Activated naive CD4-positive, alpha-beta T cell treated with anti-CD3 and anti-CD28 coated beads, Interleukin-2, amount 50 U/mL, for 72 hours (primary cell): ENCODE data around the gene TMEM184B. TPM values are rescaled to one million over a fixed set of nuclear protein-coding genes. Genes with fewer than 3 reads are reported as not detected.
"Not testable (repeated sequence)": the region's sequence is repeated elsewhere in the genome, so short reads cannot be mapped to it uniquely, and the experiment has no call there.

Experiments used
- ATAC-seq, 2 donors: fragments of 150-1000 bp; cut with Tn5 transposase; 2 replicates each; pipeline ENCODE4 v1.10.0; 2021; ENCODE audit warnings: mild to moderate bottlenecking in 2 of 2, moderate library complexity in 2 of 2
- DNase-seq, 2 donors: peaks; one replicate each; pipeline ENCODE4 v3.0.0; 2021 to 2022; ENCODE audit warnings: low spot score in 2 of 2
- H3K27ac Mint-ChIP-seq, 2 donors: one replicate each; pipeline ENCODE4 v1.8.0; 2022; ENCODE audit warnings: mild to moderate bottlenecking in 2 of 2, mixed read lengths in 2 of 2
- H3K36me3 Mint-ChIP-seq, 2 donors: one replicate each; pipeline ENCODE4 v1.8.0; 2022; ENCODE audit warnings: mixed read lengths in 2 of 2
- H3K9me3 Mint-ChIP-seq, 2 donors: one replicate each; pipeline ENCODE4 v1.8.0; 2022; ENCODE audit warnings: mixed read lengths in 2 of 2
- total RNA-seq, 2 donors: library from RNA; stranded (reverse); gene quantifications; one replicate each; pipeline ENCODE4 v1.2.3, GENCODE V29; 2022

Gene TMEM184B
- total RNA-seq, 2 donors from 2014 or later, result 21.4 to 22.0 TPM

DNA sequence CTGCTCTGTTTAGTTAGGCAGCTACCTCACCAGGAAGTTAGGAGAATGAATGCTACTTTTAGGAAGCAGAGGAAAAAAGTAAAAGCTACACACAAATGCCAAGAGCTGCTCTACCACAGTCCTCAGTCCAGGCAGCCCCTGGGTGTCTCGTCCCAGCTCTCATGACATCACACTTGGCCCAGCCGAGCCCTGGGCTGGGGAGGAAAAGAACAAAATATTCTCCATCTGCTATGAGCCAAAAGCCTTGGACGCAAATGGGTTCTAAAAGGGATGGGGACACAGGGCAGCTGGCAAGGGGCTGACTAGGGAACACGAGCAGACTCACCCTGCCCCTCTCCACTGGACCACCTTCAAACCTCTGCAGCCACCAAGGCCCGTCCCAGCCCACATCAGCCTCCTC is 26.1 kb downstream of the TMEM184B start:
- Mint-ChIP-seq H3K36me3 (peaks cover 0 to 4% of the 10 kb centered on the region in 2 donors), H3K9me3 (no peaks in the 10 kb centered on the region), H3K27ac (peak overlapping the region in 1 of 2 donors; percentile 4)
- no peak for DNase-seq
- no peak for ATAC-seq

DNA sequence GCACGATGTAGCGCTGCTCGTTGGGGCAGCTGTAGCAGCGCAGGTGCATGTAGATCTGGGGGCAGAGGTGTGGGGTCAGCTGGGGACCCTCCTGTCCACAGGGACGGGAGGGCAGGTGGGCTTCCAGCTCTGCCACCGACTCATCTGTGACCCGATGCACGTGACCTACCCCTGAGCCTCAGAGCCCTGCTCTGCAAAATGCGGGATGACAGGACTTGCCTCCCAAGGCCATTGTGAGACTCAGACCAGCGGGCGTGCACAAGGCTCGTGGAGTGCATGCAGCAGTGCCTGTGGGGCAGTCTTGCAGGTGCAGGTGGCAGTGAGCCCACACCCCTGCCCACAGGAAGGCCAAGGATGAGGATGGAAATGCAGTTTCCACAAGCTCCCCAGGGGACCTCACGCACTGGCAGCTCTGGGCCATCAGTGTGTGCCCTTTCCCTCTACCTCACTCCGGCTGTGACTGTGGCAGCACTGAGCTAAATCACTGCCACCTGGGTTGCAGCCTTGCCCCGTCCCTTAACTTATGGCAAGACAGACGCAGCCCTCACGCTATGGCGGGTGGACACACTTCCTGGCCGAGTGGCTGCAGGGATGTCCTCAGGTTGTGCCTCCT is 26.7 kb downstream of the TMEM184B start:
- no peaks in the 10 kb centered on the region for H3K9me3 Mint-ChIP-seq
- H3K36me3 Mint-ChIP-seq, result peaks cover 0 to 4% of the 10 kb centered on the region in 2 donors
- no peak overlapping the region for H3K27ac Mint-ChIP-seq
- no peak for DNase-seq
- no peak for ATAC-seq

GRCh38 chr22:38244106-38244505 is 28.7 kb downstream of the TMEM184B start:
- no peak for ATAC-seq
- peak overlapping the region in 1 of 2 donors; percentile 44 for H3K27ac Mint-ChIP-seq
- no peaks in the 10 kb centered on the region for H3K9me3 Mint-ChIP-seq
- no peaks in the 10 kb centered on the region for H3K36me3 Mint-ChIP-seq
- no peak for DNase-seq

GRCh38 chr22:38243007-38243765 is 29.6 kb downstream of the TMEM184B start:
- H3K27ac Mint-ChIP-seq, result peak overlapping the region; percentile 44 to 77
- ATAC-seq (no peak), DNase-seq (no peak)
- no peaks in the 10 kb centered on the region for H3K9me3 Mint-ChIP-seq
- H3K36me3 Mint-ChIP-seq, result no peaks in the 10 kb centered on the region

GRCh38 chr22:38240734-38241252 is 32.0 kb downstream of the TMEM184B start:
- ATAC-seq (no peak), DNase-seq (no peak)
- Mint-ChIP-seq H3K27ac (peak overlapping the region; percentile 7 to 62), H3K9me3 (no peaks in the 10 kb centered on the region), H3K36me3 (no peaks in the 10 kb centered on the region)

DNA sequence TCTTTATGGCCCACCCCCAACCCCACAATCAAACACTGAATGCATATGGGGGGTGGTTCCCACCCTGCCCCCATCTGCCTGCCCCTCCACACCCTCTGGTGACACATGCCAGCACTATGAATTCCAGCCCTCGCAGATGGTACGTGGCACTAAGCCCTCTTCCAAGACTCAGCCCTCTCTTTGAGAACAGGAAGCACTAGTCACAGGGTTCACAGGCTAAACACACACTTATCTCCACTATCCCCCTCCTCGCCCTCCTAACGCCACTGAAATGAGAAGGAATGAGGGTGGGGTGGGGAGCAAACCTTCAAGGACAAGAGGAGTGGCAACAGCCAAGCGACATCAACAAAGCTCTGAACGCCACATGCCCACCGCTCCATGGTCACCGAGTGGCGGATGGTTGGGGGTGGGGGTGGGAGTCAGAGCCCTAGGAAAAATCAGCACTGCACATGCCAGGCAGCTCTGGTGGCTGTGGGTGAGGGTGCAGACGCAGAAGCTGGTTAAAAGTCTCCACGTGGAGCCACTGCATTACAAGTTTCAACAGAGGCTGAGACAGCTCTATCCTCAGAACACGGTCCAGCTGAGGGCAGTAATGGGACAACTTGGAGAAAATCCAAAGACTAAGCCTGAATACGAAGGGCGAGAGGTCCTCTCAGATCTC is 33.6 kb downstream of the TMEM184B start:
- peak overlapping the region in 1 of 2 donors; percentile 37 for H3K27ac Mint-ChIP-seq
- DNase-seq (no peak), ATAC-seq (no peak)
- no peaks in the 10 kb centered on the region for H3K36me3 Mint-ChIP-seq
- H3K9me3 Mint-ChIP-seq, result no peaks in the 10 kb centered on the region

DNA sequence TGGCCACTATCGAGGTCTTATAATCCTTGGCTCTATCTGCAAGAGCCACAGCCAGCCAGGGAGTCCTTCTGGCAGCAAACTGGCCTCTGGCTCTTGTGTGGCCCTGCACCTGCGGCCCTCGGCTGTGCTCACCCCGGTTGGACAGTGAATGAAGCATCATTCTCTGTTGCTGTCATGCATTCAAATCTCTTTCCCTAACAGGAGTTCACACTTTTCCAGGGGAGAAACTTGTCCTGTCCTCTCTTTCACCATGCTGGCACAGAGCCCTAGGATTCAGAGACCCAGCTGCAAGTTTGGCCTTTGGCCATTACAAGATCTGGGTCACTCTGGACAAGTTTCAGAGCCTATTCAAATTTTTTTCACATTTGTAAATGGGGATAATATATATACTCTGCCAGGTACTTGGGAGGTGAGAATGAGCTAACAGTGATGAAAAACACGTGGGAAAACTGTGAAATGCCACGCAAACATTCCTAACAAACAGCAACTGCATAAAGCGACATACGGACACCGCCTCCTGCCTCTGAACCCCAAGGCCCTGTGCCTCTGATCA is 34.2 kb downstream of the TMEM184B start:
- Mint-ChIP-seq H3K36me3 (no peaks in the 10 kb centered on the region), H3K9me3 (no peaks in the 10 kb centered on the region), H3K27ac (peak overlapping the region in 1 of 2 donors; percentile 37)
- no peak for ATAC-seq
- no peak for DNase-seq

- DNase-seq, result no peak
- no peak for ATAC-seq
- no peaks in the 10 kb centered on the region for H3K9me3 Mint-ChIP-seq
- no peaks in the 10 kb centered on the region for H3K36me3 Mint-ChIP-seq
- H3K27ac Mint-ChIP-seq, result peak overlapping the region in 1 of 2 donors; percentile 96
These were observed 36.0 kb downstream of the TMEM184B start for GRCh38 chr22:38236786-38237185.

- H3K27ac Mint-ChIP-seq, result peak overlapping the region; percentile 52 to 88
- peaks cover 0 to 8% of the 10 kb centered on the region in 2 donors for H3K36me3 Mint-ChIP-seq
- ATAC-seq, result no peak
- DNase-seq, result no peak
- no peaks in the 10 kb centered on the region for H3K9me3 Mint-ChIP-seq
These were observed 37.5 kb downstream of the TMEM184B start for GRCh38 chr22:38235240-38235850.

DNA sequence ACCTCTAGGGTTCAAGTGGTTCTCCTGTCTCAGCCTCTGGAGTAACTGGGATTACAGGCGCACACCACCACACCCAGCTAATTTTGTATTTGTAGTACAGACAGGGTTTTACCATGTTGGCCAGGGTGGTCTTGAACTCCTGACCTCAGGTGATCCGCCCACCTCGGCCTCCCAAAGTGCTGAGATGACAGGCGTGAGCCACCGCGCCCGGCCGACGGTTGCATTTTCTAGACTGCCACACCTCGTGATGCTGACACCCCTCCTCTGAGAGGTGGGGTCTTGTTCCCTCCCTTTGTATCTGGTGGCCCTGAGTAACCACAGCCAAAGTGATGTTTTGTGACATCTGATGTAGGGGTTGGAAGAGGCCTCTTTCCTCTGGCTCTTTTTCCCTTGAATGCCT is 39.0 kb downstream of the TMEM184B start:
- H3K27ac Mint-ChIP-seq, DNase-seq, H3K36me3 Mint-ChIP-seq, H3K9me3 Mint-ChIP-seq, ATAC-seq: not testable (repeated sequence)

DNA sequence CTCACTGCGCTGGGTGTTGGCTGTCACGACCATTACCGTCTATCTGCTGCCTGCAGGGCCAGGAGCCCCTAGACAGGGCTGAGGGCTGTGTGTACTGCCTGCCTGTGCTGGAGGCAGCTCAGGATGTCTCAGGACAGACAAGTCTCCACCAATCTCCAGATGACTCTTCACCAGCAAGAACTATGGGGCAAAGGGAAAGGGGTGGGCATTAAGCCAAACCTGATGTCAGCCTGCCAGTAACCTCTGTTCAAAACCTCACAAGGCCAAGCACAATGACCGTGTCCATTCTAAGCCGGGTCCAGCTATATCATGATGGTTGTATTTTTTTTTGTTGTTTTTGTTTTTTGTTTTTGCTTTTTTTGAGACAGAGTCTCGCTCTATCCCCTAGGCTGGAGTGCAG is 39.4 kb downstream of the TMEM184B start:
- Mint-ChIP-seq H3K27ac (peak overlapping the region in 1 of 2 donors; percentile 15), H3K36me3 (peaks cover 0 to 8% of the 10 kb centered on the region in 2 donors), H3K9me3 (no peaks in the 10 kb centered on the region)
- DNase-seq, result no peak
- ATAC-seq, result no peak

DNA sequence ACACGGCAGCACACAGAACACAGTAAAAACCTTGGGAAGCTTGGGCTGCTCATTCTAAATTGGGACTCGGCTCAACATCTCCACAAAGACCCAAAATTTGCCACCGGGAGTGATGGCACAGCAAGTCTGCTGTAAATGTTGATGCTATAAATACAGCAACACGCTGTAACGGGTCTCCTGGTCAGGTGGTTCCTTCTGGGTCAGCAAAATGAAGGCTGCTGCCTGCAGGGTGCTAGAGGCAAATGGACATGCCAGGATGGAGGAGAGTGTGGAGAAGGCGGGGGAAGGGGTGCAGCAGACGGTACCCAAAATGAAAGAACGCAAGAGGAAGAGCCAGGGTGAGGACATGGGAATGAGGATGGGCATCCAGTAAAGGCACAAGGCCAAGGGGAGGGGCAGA is 40.6 kb downstream of the TMEM184B start:
- no peak for DNase-seq
- Mint-ChIP-seq H3K36me3 (peaks cover 0 to 8% of the 10 kb centered on the region in 2 donors), H3K9me3 (no peaks in the 10 kb centered on the region), H3K27ac (peak overlapping the region in 1 of 2 donors; percentile 15)
- no peak for ATAC-seq

DNA sequence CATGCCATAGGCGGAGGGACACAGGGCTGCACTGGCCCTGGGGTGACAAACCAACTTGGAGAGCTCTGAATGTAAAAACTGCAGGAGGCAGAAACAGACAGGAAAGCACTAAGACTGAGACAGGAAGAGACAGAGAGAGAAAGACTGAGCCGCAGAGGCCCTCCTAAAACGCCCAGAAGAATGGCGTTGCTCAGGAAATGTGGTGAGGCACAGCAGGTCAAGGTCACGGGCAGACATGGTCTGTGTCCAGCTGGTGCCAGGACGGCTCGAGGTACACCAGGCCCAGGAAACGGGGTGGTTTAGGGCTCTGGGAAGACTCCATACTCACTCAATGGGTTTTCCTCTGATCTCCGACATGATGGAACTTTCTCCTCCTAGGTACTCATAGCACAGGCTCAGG is 41.9 kb downstream of the TMEM184B start:
- no peak for ATAC-seq
- Mint-ChIP-seq H3K36me3 (peaks cover 0 to 8% of the 10 kb centered on the region in 2 donors), H3K9me3 (no peaks in the 10 kb centered on the region), H3K27ac (peak overlapping the region in 1 of 2 donors; percentile 82)
- no peak for DNase-seq

- peak overlapping the region in 1 of 2 donors; percentile 82 for H3K27ac Mint-ChIP-seq
- peak in 1 of 2 donors; percentile 58 for ATAC-seq
- H3K9me3 Mint-ChIP-seq, result no peaks in the 10 kb centered on the region
- H3K36me3 Mint-ChIP-seq, result peaks cover 0 to 8% of the 10 kb centered on the region in 2 donors
- DNase-seq, result no peak
These were observed 42.5 kb downstream of the TMEM184B start for GRCh38 chr22:38230108-38230825.

GRCh38 chr22:38228873-38229740 is 43.7 kb downstream of the TMEM184B start:
- H3K36me3 Mint-ChIP-seq, result peaks cover 0 to 8% of the 10 kb centered on the region in 2 donors
- H3K9me3 Mint-ChIP-seq, result no peaks in the 10 kb centered on the region
- ATAC-seq, result no peak
- H3K27ac Mint-ChIP-seq, result peak overlapping the region in 1 of 2 donors; percentile 13
- no peak for DNase-seq
